HG03460 (cell line): Measurements from ENCODE around the gene SAMD9.
"Not testable (repeated sequence)": the region's sequence is repeated elsewhere in the genome, so short reads cannot be mapped to it uniquely, and the experiment has no call there.

ENCODE experiments used
- ATAC-seq: cut with Tn5 transposase; IDR thresholded peaks from one replicate; pipeline ENCODE4 v1.9.1; 2021; ENCODE audit not compliant: unreplicated experiment

Gene SAMD9

GRCh38 chr7:93120592-93121549 lies 3.1 kb upstream of the SAMD9 start:
- no peak for ATAC-seq

DNA sequence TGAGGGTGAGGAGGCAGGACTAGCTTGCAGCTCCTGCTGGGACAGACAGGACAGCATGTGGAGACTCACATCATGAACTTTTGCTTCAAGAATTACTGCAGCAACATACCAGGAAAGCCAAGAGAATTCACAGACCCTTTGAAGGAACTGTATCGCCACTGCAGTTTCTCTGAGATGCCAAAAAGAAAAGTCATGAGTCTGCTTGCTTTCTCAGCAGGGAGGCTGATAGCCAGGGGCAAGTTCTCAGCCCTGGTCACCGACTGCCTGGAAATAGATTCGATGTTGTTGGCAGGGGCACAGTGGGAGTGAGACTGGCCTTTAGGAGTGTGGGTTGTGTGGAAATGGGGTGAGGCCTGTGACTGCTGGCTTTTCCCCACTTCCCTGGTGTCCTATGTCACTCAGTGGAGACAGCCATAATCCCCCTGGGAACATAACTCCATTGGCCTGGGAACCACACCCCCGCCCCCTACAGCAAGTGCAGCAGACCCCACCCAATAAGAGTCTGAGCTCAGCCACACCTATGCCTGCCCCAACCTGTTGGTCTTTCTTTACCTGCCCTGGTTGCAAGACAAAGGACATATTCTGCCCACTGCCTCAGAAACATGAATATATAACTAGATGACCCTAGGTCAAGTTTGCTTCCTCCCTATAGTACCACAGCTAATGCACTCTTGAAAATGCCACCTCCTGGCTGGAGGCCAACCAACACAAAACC lies 1.6 kb upstream of the SAMD9 start:
- no peak for ATAC-seq

DNA sequence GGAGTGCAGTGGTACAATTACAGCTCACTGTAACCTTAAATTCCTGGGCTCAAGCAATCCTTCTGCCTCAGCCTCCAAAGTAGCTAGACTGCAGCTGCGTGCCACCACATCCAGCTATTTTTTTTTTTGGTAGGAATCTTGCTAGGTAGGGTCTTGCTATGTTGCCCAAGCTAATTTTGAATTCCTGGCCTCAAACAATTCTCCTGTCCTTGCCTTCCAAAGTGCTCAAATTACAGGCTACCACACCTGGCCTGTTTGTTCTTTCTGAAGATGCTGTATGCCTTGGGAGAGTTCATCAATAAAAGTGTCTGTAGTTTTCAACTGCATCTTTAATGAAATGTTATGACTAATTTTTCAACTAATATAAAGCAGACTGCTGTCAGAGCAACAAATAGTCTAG lies 452 bp downstream of the SAMD9 start:
- ATAC-seq, result no peak

DNA sequence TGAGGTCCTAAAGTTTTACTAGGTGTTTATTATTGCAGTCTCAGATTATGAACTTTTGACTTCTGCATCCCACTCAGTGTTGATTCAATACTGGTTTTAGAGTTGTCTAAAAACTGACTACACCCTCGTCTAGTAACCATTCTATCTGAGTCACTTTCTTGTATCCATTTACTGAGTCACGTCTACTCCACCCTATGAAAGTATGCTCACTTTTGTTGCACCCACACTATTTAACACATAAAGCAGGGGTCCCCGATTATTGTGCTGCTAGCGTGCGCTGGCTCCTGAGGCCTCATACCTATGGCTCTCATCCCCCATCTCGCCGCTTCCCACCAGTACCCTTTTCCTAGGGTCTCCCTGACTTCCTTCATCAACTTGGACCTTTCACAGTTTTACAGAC lies 2.0 kb downstream of the SAMD9 start:
- no peak for ATAC-seq

DNA sequence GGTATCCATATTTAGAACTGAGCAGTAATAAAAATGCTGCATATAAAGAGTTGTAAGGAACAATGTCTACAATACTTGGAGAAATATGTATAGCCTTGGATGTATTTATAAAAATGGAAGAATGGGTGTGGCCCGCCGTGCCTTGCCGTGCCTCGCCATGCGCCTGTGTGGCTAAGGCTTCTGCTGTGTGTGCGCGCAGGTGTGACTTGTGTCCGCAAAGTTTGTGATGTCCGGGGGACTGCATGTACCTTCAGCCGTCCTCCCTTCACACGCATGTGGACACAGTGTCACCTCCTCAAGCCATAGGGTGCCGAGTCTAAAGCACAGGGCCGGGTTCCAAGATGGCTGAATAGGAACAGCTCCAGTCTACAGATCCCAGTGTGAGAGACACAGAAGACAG lies 9.8 kb downstream of the SAMD9 start:
- ATAC-seq, result no peak

DNA sequence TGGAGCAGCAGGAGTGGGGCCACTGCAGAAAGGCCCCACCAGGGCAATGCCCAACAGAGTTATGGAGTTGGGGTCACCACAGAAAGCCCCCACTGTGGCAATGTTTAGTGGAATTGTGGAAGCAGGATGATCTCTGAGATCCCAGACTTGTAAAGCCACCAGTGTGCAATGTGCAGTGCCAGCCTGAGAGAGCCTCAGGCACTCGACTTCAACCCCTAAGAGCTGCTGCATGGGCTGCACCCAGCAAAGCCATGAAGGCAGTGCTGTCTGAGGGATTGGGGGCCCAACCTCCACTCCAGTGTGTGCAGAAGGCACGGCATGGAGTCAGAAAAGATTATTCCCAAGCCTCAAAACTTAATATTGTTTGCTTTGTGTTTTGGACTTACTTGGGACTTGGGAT lies 20.4 kb downstream of the SAMD9 start:
- ATAC-seq, result no peak

DNA sequence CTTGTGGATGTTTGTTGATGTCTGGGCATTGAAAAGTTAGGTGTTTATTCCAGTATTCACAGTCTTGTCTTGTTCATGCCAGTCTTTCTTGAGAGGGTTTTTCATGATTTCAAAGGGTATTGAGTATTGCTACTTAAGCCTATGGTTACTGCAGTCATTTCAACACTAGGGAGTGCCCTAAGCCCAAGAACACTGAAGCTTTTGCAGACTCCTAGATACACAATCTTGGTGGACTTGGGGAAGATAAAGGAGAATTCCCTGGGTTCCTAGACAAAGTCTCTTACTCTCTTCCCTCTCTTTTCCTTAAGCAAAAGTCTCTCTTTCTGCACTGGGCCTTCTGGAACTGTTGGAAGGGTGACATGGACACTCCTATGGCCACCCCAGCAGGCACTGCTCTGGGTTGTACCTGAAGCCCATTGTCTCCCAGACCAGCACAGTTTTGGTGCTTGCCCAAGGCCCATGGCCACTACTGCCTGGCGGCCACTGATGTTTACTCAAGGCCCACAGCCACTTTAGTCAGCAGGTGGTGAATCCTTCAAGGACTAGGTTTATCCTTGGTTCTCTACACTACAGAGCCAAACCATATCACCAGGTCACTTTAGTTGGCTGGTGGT lies 24.9 kb downstream of the SAMD9 start:
- ATAC-seq, result peak; percentile 61

- ATAC-seq, result not testable (repeated sequence)
Measured at GRCh38 chr7:93073357-93073756, 44.4 kb downstream of the SAMD9 start.

DNA sequence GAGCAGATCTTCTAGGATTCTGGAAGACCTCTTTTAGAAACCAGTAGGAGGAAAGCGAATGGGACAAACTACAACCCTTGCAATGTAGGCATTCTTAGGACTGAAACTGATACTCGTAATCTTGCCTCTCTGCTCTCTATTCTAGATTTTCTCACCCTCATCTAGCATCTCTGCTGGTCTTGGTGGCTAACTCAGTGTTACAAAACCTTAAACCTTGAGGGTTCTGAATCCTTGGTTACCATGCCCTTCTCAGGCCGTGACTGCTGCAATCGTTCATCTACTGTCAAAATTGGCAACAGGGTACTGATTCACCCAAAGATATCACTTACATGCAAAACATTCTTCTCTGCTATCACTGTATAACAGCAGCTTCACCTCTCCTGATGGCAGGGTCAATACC lies 55.2 kb downstream of the SAMD9 start:
- no peak for ATAC-seq

DNA sequence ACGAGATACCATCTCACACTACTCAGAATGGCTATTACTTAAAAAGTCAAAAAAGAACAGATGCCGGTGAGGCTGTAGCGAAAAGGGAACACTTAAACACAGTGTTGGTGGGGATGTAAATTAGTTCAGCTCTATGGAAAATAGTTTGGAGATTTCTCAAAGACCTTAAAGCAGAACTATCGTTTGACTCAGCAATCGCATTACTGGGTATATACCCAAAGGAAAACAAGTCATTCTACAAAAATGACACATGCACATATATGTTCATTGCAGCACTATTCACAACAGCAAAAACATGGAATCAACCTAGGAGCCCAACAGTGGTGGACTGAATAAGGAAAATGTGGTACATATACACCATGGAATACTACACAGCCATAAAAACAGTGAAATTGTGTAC lies 56.9 kb downstream of the SAMD9 start:
- ATAC-seq, result no peak

DNA sequence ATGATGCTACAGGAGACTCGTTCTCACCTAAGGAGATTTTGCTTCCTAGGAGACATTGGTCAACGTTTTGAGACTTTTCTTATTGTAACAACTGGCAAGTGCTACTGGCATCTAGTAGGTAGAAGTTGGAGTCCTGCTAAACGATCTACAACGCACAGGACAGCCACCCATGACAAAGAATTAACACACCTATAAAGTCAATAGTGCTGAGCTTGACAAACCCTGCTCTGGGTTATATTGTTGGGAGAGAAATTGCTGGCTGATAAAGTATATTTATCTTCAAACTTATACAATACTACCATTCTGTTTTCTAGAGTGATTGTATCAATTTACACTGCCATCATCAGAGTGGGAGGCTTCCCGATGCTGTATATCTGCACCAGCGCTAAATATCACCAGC lies 57.8 kb downstream of the SAMD9 start:
- no peak for ATAC-seq

- ATAC-seq, result not testable (repeated sequence)
Measured at GRCh38 chr7:93056621-93057020, 61.2 kb downstream of the SAMD9 start.

GRCh38 chr7:93055543-93056107 lies 62.2 kb downstream of the SAMD9 start:
- ATAC-seq, result peak; percentile 69

DNA sequence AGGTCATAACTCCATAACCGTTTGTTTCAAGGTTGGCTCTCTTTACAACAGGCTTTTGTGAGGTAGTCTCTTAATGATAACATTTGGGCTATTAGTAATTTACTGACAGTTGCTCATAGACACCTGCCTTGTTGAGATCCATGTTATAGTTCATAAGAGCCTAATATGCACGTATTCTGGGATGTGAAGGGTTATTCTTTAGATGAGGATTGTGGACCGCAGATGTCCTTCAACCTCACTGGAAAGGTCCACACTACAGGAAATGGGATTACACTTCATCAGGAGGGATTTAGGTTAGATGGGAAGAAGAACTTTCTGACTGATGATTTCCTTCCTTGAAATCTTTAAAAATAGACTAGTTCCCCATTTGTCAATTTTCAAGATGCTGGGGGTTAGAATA lies 62.8 kb downstream of the SAMD9 start:
- ATAC-seq, result no peak

DNA sequence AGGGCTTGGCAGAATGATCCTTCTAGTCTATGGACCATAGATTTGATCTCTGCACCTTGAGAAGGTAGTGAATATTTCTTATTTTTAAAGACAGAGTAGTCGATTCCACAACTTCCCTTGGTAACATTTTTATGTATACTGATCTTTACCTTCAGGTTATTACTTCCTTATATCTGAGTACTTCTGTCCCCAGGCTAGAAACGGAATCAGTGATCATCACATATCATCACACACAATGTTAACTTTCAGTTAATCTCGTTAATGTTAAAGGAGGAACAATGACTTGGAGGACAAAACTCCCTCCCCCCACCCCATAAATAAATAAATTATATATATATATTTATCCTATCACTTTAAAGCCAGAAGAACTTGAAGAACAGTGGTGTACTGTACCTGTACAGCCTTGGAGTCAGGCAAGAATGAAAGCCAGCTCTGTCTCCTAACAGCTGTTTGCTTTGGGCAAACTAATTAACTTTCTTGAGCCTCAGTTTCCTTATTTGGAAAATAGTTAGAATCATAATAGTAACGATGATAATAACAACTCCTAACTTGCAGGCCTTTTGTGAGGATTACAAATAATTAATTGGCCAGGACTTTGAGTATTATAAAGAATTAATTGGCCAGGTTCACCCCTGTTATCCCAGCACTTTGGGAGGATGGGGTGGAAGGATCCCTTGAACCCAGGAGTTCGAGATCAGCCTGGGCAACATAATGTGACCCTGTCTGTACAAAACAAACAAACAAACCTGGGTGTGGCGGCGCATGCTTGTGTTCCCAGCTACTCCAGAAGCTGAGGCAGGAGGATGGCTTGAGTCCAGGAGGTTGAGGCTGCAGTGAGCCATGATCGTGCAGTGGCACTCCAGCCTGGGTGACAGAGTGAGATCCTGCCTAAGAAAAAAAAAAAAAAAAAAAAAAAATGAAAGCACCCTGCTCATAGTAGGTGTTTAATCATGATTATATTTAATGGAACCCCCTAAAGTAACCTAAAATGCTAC lies 63.5 kb downstream of the SAMD9 start:
- ATAC-seq, result no peak

GRCh38 chr7:93053209-93053948 lies 64.4 kb downstream of the SAMD9 start:
- ATAC-seq, result no peak

- no peak for ATAC-seq
Measured at GRCh38 chr7:93051660-93052059, 66.1 kb downstream of the SAMD9 start.
